ENCODE data around the gene IRGM.

Gene IRGM

GRCh38 chr5:150895431-150896428 lies 49.4 kb downstream of the IRGM start:
- DNase-seq = no peak

Measured in suppressor macrophage (primary cell).